ENCODE results near the gene SAMD4B. TPM values are rescaled to one million over a fixed set of nuclear protein-coding genes. Genes with fewer than 3 reads are reported as not detected.

Gene SAMD4B
- total and polyA plus RNA-seq, 9 donors: 59.0 to 139 (median 110) TPM

DNA sequence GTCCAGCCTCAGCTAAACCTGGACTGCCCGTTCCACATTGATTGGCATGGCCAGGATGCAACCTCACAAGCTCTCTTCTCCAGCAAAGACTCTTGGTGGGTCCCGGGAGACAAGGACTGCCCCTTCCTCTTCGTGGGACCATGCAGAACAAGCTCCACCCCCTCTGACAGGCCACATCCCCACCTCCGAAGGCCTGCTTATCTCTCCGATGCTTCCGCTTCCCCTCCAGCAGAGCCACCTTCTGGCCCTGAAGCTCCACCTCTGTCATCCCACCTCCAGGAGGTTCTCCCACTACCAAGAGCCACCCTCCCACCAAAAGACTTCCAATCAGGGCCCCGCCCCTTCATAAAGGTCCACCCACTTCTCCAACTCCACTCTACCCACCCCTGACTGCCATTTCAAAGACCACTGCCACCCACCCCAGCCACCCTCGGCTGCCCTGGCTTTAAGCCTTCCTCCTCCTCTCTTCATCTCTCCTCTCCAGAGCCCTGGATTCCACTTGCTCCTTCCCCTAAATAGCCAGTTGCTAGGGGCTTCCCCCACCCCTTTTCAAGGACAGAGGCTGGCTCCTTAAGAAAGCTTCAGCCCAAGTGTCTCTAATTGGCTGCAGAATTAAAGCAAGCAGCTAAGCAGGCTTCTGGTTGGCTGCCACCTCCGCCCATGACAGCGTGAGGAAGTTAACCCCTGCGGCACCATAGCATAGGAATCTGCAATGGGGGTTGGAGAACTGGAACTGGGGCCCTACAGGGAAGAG lies 31.5 kb upstream of the SAMD4B start:
- Histone ChIP-seq H3K9me3 (no peaks in the 10 kb centered on the region), H3K36me3 (no peaks in the 10 kb centered on the region), H3K4me1 (ENCODE audit: insufficient read depth) (no peaks in the 10 kb centered on the region), H3K4me3 (no peak overlapping the region), H3K27ac (no peak overlapping the region), H3K27me3 (no peaks in the 10 kb centered on the region)
- 40 to 45% (median 41%) methylated on average over 11 of the region's 11 CpGs for whole genome bisulfite sequencing, 3 donors
- intact Hi-C loops (cut with DNase I): no loop called here
- no peak for DNase-seq
- TF ChIP-seq, protein P1, sequence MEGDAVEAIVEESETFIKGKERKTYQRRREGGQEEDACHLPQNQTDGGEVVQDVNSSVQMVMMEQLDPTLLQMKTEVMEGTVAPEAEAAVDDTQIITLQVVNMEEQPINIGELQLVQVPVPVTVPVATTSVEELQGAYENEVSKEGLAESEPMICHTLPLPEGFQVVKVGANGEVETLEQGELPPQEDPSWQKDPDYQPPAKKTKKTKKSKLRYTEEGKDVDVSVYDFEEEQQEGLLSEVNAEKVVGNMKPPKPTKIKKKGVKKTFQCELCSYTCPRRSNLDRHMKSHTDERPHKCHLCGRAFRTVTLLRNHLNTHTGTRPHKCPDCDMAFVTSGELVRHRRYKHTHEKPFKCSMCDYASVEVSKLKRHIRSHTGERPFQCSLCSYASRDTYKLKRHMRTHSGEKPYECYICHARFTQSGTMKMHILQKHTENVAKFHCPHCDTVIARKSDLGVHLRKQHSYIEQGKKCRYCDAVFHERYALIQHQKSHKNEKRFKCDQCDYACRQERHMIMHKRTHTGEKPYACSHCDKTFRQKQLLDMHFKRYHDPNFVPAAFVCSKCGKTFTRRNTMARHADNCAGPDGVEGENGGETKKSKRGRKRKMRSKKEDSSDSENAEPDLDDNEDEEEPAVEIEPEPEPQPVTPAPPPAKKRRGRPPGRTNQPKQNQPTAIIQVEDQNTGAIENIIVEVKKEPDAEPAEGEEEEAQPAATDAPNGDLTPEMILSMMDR (IDR thresholded peaks at IDR 0.05): no peak
- TF ChIP-seq EP300 (IDR thresholded peaks at IDR 0.05): no peak
- no peak for TF ChIP-seq POLR2A (IDR thresholded peaks at IDR 0.05)

DNA sequence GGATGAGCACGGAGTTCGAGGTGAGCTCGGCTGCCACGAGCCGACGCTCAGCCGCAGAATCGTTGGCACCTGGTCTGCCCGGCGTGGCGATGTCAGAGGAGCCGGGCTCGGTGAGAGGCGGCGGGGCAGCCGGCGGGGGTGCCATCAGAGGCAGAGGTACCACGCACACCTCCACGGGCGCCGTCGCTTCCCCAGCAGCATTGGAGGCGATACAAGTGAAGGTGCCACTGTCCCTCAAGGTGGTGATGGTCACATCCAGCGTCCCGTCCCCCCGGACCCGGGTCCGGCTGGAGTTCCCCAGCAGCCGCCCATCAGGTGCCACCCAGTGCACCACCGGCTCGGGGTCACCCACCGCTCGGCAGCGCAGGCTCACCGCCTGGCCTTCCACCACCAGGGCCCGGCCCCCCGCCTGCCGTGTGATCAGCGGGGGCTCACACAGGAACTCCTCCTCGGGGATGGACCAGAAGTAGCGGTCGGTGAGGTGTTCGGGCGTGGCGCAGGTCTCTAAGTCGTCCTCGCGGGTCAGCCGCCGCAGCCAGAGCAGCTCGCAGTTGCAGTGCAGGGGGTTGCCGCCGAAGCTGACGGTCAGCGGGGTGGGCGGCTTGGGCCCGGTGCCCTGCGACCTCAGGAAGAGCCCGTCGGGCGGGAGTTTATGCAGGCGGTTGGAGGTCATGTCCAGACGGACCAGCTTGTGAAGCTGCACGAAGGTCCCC lies 28.0 kb upstream of the SAMD4B start:
- DNase-seq: no peak
- no peaks in the 10 kb centered on the region for H3K9me3 ChIP-seq
- H3K4me3 ChIP-seq: no peak overlapping the region
- WGBS, 3 donors: 93% methylated on average over 62 to 64 of the region's 64 CpGs
- H3K36me3 ChIP-seq: no peaks in the 10 kb centered on the region
- intact Hi-C loops (cut with DNase I): no loop called here
- no peaks in the 10 kb centered on the region for H3K27me3 ChIP-seq
- no peak overlapping the region for H3K27ac ChIP-seq
- TF ChIP-seq, protein P1 (IDR thresholded peaks at IDR 0.05): no peak
- TF ChIP-seq EP300 (IDR thresholded peaks at IDR 0.05) (no peak), POLR2A (IDR thresholded peaks at IDR 0.05) (no peak)
- H3K4me1 ChIP-seq (ENCODE audit: insufficient read depth): no peaks in the 10 kb centered on the region

DNA sequence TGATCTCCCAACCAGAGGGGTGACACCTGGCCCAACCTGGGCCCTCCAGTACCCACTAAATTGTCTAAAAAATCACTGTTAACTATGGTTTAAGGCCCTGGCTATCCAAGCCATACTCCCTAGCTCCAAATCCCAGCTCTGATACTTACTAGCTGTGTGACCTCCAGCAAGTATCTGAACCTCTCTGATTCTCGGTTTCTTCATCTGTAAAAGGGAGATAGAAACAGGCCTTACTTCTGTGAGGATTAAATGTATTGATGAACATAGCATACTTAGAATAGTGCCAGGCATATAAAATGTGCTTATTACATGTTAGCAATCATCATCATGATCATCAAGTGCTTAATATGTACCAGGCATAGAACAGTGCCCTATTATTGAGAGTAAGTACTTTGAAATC lies 26.3 kb upstream of the SAMD4B start:
- intact Hi-C loops (cut with DNase I): no loop called here
- TF ChIP-seq, protein P1 (IDR thresholded peaks at IDR 0.05): no peak
- TF ChIP-seq POLR2A (IDR thresholded peaks at IDR 0.05) (no peak), EP300 (IDR thresholded peaks at IDR 0.05) (no peak)
- no peaks in the 10 kb centered on the region for H3K9me3 ChIP-seq

DNA sequence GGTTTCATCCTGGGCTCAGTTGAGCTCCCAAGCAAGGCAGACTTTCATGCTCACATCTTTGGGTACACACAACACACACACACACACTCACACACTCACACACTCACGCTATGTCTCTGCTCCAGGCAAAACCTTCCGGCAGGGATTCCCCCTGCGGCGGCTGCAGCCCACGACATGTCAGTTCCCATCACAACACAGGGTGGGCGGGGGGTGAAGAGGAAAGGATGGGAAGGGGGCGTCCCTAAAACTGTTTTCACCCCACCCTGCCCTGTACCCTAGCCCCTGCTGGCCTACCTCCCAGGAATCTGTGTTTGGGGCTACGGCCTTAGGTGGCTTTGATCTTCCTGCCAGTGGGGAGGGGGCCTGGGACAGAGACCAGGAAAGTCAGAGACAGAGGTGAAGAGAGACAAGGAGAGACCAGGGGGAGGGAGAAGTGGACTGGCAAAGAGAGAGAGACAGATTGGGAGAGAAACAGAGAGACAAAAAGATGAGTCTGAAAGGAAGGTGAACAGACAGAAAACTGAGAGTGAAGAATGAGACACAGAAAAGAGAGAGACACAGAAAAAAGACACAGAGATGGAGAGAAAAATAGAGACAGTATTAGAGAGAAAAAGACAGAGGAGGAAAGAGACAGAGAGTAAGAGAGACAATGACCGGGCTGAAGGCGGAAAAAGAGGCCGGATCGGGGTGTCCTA lies 25.4 kb upstream of the SAMD4B start:
- Histone ChIP-seq H3K36me3 (no peaks in the 10 kb centered on the region), H3K9me3 (no peaks in the 10 kb centered on the region), H3K27ac (no peak overlapping the region), H3K4me3 (no peak overlapping the region), H3K27me3 (no peaks in the 10 kb centered on the region), H3K4me1 (ENCODE audit: insufficient read depth) (peaks cover 6% of the 10 kb centered on the region)
- no peak for DNase-seq
- WGBS, 3 donors: 90 to 92% (median 91%) methylated on average over 12 of the region's 12 CpGs
- TF ChIP-seq POLR2A (IDR thresholded peaks at IDR 0.05) (no peak), EP300 (IDR thresholded peaks at IDR 0.05) (no peak)
- TF ChIP-seq, protein P1 (IDR thresholded peaks at IDR 0.05): no peak
- intact Hi-C loops (cut with DNase I): no loop called here

More for the DNA sequence above, 26.3 kb upstream of the SAMD4B start:
- Histone ChIP-seq H3K36me3 (no peaks in the 10 kb centered on the region), H3K27me3 (no peaks in the 10 kb centered on the region), H3K4me3 (no peak overlapping the region), H3K27ac (no peak overlapping the region), H3K4me1 (ENCODE audit: insufficient read depth) (peaks cover 4% of the 10 kb centered on the region)
- 93 to 97% (median 95%) methylated on average over 1 of the region's 1 CpG for WGBS, 3 donors
- no peak for DNase-seq
